Embryonic facial prominence (tissue), 1 donor: ENCODE results near the gene FOXA3.
"Not testable (repeated sequence)": the region's sequence is repeated elsewhere in the genome, so short reads cannot be mapped to it uniquely, and the experiment has no call there.

ENCODE experiments used
- DNase-seq: peaks from one replicate; pipeline ENCODE4 v3.0.0-alpha.2; 2016; ENCODE audit errors: extremely low spot score

FOXA3 gene

GRCh38 chr19:45890877-45891276 lies 26.8 kb downstream of the FOXA3 start:
- no peak for DNase-seq

DNA sequence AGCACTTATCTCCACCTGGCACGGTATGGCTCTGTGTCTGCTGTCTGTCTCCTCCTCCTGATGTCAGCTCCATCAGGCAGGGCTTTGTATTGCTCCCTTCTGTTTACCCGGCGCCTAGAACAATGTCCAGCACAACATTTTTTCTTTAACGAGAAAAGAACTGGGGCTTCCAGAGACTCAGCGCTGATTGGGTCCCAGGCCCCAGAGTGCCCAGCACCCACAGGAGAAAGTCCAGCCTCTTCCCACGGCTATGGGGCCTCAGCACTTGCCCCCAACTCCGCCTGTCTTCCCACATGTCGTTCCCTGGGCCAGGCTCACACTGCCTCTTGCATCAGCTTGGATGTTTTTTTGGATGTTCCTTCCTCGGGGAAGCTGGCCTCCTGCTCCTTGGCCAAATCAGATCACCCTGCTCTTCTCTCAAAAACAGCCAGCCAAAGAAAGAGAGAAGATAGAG lies 31.4 kb downstream of the FOXA3 start:
- DNase-seq, result no peak

DNA sequence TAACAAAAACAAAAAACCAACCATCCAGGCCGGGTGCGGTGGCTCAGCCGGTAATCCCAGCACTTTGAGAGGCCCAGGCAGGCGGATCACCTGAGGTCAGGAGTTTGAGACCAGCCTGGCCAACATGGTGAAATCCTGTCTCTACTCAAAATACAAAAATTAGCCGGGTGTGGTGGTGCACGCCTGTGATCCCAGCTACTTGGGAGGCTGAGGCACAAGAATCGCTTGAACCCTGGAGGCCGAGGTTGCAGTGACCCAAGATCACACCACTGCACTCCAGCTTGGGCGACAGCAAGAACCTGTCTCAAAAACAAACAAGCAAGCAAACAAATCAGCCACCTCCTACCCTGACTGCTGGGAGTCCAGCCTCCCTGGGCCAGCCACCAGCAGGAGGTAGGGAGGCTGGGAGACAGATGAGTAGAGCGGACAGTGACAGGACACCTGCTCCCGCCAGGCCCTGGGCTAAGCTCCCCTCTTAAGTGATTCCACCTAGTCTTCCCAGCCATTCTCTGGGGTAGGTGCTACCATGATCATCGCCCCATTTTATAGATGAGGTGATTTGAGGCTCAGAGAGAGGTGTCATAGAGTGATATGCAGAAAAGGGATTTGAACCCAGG lies 32.0 kb downstream of the FOXA3 start:
- DNase-seq, result not testable (repeated sequence)

DNA sequence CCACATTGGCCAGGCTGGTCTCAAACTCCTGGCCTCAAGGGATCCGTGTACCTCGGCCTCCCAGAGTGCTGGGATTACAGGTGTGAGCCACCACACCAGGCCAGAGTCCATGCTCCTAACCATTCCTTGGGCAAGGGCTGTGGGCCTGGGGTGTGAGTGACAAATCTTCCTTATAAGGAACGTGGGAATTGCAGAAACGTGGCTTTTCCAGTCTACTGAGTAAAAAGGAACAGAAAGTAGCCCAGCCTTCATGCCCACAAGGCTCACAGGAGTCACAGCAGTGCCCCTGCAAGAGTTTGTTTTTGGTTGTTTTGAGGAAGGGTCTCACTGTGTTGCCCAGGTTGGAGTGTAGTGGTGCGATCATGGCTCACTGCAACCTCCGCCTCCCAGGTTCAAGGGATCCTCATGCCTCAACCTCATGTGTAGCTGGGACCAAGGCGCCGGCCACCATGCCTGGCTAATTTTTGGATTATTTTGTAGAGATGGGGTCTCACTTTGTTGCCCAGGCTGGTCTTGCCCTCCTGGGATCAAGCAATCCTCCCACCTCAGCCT lies 33.2 kb downstream of the FOXA3 start:
- no peak for DNase-seq

DNA sequence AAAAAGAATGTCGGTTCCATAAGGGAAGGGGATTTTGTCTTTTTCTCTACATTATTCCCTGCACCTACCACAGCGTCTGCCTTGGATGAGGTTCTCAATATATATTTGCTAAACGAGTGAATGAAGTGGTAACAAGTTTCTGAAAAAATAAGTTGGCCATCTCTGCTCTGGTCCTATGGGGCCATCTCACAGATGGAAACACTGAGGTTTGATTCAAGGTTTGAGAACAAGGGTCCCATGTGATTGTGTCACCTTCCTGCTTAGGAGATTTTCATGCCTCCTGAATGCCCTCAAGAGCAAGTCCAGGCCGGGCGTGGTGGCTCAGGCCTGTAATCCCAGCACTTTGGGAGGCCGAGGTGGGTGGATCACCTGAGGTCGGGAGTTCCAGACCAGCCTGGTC lies 35.1 kb downstream of the FOXA3 start:
- DNase-seq, result no peak

- no peak for DNase-seq
Measured at GRCh38 chr19:45899919-45900589, 35.9 kb downstream of the FOXA3 start.

GRCh38 chr19:45900738-45901431 lies 36.8 kb downstream of the FOXA3 start:
- no peak for DNase-seq

GRCh38 chr19:45901432-45901911 lies 37.3 kb downstream of the FOXA3 start:
- no peak for DNase-seq

- no peak for DNase-seq
Measured at GRCh38 chr19:45901912-45902650, 38.0 kb downstream of the FOXA3 start, which contains the start of gene MYPOP. MYPOP (minus strand) TSS chr19:45902613; CDS start chr19:45901773, 840 bp downstream.

DNA sequence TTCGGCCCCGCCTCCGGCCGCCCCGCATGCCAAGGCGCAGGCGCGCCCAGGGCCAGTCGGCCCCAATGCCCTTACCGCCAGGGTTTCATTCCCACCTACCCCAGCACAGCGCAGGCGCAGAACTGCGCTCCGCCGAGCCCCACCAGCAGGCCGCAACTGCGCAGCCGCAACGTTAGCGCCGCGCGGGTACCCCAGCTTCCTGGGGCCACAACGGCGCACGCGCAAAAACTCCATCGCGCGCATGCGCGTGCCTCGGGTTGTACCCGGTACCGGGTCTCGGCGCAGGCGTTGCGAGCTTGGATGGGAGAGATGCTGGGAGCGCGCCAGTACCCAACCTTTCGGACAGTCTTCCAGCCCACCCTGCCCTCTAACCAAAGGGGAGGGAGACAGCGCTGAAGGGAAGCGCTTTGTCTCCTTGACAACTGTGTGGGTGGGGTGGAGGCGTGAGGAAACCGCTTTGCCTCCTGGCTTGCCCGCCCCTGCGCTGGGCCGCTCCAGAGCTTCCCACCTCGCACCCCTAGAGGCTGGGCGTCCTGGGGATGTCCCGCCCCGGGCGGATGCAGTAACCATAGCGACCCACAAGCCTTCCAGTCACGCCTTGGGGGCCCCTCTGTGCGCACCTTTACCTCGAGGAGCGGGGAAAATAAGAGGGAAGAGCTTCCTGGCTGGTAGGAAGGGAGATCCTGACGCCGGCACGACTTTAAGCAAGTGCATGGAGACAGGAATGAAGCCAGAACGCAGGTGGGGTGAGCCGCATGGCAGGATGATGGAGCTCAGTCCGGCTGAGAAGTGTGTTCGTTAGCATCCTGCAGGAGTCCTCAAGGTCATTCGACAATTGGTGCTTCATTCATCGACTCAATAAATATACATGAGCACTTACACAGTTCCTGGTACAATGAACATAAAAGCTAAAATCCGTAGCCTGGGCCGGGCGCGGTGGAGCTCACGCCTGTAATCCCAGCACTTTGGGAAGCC lies 38.8 kb downstream of the FOXA3 start:
- peak; percentile 93 for DNase-seq

GRCh38 chr19:45905011-45905410 lies 40.9 kb downstream of the FOXA3 start:
- DNase-seq, result no peak

DNA sequence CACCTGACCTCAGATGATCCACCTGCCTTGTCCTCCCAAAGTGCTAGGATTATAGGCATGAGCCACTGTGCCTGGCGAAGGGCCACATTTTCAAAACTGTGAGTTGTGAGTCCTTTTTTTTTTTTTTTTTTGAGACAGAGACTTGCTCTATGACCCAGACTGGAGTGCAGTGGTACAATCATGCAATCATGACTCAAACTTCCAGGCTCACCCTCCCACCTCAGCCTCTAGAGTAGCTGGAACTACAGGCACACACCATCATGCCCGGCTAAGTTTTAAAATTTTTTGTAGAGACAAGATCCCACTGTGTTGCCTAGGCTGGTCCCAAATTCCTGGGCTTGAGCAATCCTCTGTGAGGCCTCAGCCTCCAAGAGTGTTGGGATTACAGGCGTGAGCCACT lies 42.1 kb downstream of the FOXA3 start:
- no peak for DNase-seq

DNA sequence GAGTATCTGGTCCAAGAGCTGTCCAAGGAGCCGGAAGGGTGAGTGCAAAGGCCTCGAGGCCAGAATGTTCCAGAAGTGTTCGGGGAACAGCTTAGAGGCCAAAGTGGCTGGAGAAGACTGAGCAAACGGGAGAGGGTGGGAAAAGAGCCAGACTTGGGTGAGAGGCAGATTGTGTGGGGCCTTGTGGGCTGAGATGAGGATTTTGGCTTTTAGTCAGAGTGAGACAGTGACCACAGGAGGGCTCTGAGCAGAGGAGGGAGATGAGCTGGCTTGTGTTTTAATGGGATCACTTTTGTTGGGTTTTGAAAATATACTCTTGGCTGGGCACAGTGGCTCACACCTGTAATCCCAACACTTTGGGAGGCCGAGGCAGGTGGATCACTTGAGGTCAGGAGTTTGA lies 44.8 kb downstream of the FOXA3 start:
- no peak for DNase-seq

DNA sequence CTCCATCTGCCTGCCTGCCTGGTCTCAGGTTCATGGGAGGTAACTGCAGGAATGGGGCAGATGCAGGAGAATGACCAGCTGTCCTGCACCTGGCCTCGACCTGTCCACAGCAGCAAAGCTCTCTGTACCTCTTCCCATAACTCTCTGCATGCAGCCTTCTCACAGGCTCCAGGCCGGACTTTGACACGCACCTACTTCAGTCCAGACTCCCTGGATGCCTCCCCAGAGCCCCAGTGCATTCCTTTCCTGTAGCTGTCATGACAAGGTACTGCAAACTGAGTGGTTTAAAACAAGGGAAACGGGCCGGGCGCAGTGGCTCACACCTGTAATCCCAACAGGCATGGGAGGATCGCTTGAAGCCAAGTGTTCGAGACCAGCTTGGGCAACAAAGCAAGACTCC lies 47.2 kb downstream of the FOXA3 start:
- no peak for DNase-seq

DNA sequence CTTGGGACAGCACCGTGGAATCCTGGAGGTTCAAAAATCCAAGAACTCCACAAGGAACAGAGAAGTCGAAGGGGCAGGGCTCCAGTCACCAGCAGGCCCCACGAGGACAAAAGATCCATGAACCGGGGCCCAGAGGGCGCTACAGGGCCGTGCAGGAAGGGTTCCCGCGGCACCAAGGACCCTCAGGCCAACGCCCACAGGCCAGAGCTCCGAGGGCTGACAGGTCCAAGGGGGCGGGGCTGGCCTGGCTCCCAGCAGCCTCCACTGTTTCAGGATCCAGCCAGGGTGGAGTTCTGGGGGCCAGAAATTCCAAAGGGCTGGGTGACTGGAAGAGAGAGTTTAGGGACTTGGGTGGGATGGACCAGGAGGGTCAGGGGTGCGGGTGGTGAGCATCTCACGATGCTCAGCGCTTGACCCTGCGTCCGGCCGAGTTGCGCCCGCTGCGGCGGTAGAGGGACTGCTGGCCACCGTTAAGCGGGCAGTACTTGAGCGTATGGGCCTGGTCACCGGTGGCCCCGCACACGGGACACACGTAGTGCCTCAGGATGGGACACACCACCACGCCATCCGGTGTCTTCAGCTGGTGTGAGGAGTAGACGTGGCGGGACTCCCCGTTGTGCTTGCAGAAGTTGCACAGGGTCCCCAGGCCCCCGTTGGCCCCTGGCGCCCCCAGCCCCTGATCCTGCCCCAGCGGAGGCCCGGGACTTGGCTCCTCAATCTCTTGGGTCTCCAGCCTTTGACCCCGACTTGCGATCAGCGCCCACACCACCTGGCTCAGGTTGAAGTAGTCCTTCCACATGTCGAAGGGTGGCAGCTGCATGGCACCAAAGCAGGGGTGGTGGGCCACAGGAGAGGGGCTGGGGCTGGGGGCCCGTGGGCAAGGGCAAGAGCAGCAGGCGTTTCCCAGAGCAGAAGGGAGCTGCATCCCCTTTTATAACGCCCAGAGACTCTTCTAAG lies 50.0 kb downstream of the FOXA3 start, which contains the start of gene NANOS2:
TSS of gene NANOS2 (minus strand) at position 905 of the 957 bp plus-strand sequence. CDS start at position 820, 85 bp downstream.
- no peak for DNase-seq

DNA sequence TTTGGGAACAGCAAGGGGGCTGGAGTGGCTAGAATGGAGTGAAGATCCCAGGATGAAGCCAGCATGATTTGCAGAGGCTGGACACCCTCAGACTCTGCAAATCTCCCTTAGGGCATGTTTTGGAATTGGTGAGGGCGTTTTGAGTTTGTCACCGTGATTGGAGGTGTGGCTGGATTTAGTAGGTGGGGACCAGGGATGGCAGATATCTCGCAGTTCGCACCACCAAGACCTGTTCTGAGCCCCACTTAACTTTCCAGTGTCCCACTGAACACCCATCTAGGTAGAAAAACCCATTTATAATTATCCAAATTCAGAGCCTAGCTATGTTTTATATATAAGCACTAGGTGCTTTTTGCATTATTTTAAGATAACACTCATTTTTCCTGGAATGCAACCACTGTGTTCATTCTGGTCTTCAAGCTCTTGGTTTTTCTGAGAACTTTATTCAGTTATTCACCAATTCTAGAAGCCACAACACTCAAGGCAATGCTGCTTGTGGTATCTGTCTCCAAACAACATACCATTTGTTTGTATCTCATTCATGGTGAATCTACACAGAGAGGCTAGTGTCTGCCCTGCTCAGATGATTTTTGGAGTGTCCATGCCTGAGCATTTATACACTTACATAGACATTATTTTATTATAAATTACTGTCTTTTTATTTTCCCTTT lies 53.4 kb downstream of the FOXA3 start:
- DNase-seq, result no peak

- DNase-seq, result no peak
Measured at GRCh38 chr19:45918721-45919120, 54.6 kb downstream of the FOXA3 start.

DNA sequence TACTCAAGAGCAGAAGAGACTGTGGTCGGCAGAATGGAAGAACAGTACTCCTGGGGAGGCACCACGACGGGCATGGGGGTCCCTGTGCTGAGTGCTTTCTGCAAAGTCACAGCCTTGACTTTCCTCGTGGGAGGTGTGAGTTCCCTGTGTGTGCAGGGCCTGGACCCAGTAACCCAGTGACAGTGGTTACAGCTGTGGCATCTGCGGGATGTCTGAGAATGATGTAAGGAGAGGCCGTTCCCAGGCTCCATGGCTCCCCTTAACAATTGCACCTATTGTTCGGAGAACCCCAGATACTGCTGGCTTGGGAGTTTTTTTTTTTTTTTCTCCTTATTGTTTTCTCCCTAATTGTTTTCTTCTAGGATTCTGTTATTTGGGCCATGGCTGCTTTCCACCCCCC lies 55.6 kb downstream of the FOXA3 start:
- DNase-seq, result no peak

DNA sequence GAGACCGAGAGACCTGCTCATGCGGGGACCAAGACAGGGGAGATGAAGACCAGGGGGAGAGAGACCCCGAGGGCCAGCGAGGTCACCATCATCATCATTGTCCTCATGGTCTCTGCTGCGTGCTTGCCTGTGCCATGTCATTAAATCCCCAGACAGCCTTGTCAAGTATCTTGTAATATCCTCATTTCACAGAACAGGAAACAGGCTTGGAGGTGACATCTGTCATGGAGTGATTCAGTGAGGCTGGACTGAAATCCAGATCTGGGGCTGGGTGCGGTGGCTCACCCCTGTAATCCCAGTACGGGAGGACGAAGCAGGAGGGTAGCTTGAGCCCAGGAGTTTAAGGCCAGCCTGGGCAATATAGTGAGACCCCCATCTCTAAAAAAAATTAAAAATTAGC lies 56.3 kb downstream of the FOXA3 start:
- DNase-seq, result no peak
